ENCODE data around the gene STRN3.
"Not testable (repeated sequence)": the region's sequence is repeated elsewhere in the genome, so short reads cannot be mapped to it uniquely, and the experiment has no call there.

Gene STRN3

GRCh38 chr14:30967364-30968098 lies 58.6 kb downstream of the STRN3 start:
- not testable (repeated sequence) for DNase-seq

- DNase-seq, result no peak
These were observed 59.5 kb downstream of the STRN3 start for GRCh38 chr14:30966415-30967363.

- DNase-seq, result not testable (repeated sequence)
These were observed 60.3 kb downstream of the STRN3 start for GRCh38 chr14:30965861-30966260.

GRCh38 chr14:30962537-30962936 lies 63.6 kb downstream of the STRN3 start:
- DNase-seq, result not testable (repeated sequence)

- DNase-seq, result no peak
These were observed 64.8 kb downstream of the STRN3 start for GRCh38 chr14:30961330-30961729.

GRCh38 chr14:30960216-30960615 lies 66.0 kb downstream of the STRN3 start:
- DNase-seq, result no peak

GRCh38 chr14:30958555-30959407 lies 67.4 kb downstream of the STRN3 start:
- DNase-seq, result no peak

- DNase-seq, result no peak
These were observed 68.3 kb downstream of the STRN3 start for GRCh38 chr14:30957813-30958370.

GRCh38 chr14:30949651-30950050 lies 76.5 kb downstream of the STRN3 start:
- no peak for DNase-seq

GRCh38 chr14:30943694-30944093 lies 82.5 kb downstream of the STRN3 start:
- DNase-seq, result no peak

- DNase-seq, result no peak
These were observed 85.3 kb downstream of the STRN3 start for GRCh38 chr14:30940886-30941285.

- DNase-seq, result no peak
These were observed 87.6 kb downstream of the STRN3 start for GRCh38 chr14:30938617-30939016.

GRCh38 chr14:30935445-30935844 lies 90.7 kb downstream of the STRN3 start:
- no peak for DNase-seq

- DNase-seq, result not testable (repeated sequence)
These were observed 92.2 kb downstream of the STRN3 start for GRCh38 chr14:30933937-30934336.

- no peak for DNase-seq
These were observed 97.7 kb downstream of the STRN3 start for GRCh38 chr14:30928462-30928861.

GRCh38 chr14:30925254-30925653 lies 100.9 kb downstream of the STRN3 start:
- DNase-seq, result no peak

- no peak for DNase-seq
These were observed 104.4 kb downstream of the STRN3 start for GRCh38 chr14:30921788-30922187.

- no peak for DNase-seq
These were observed 104.9 kb downstream of the STRN3 start for GRCh38 chr14:30921305-30921704.

GRCh38 chr14:30915596-30915995 lies 110.6 kb downstream of the STRN3 start:
- no peak for DNase-seq

- no peak for DNase-seq
These were observed 111.4 kb downstream of the STRN3 start for GRCh38 chr14:30914812-30915211.

- DNase-seq, result no peak
These were observed 117.4 kb downstream of the STRN3 start for GRCh38 chr14:30908826-30909225.

GRCh38 chr14:30907659-30908057 lies 118.5 kb downstream of the STRN3 start:
- no peak for DNase-seq

Data from NCI-H524 treated with DMSO at 0.1 percent for 48 hours (cell line).